Posterior vena cava (tissue), 2 donors: ENCODE measurements around the gene SFXN3. TPM values are rescaled to one million over a fixed set of nuclear protein-coding genes. Genes with fewer than 3 reads are reported as not detected.
A peak's percentile ranks its signal among the peaks of the same experiment; 100 is the strongest.

ENCODE experiments used
- DNase-seq: peaks from one replicate; pipeline ENCODE4 v3.0.0-alpha.2; 2020; ENCODE audit warnings: low spot score
- intact Hi-C, 2 donors: fragments of 100-400 bp; cut with DNase I; formaldehyde crosslinking; loops; one replicate each; pipeline versions ENCODE4 v1.14.1 to v1.14.2; 2022 to 2023
- total RNA-seq, 2 donors: library from RNA; stranded (reverse); fragmentation: NEBNext Ultra II Directional; extraction: Animal tissue kit (Norgen Biotek cat#: 25700); gene quantifications; one replicate each; pipeline ENCODE4 v1.2.1, GENCODE V29; 2021
- donor health status: DM: yes; HTN: yes; CAD: no.
- donor health status: DM: yes; HTN: yes; CAD: no.

The SFXN3 gene
- total RNA-seq, 2 donors from 2014 or later, result 72.7 to 79.5 TPM

- intact Hi-C loops, result no loop called here
- no peak for DNase-seq
These were observed 34.6 kb downstream of the SFXN3 start for GRCh38 chr10:101065481-101066145.

- DNase-seq, result peak; percentile 92
- intact Hi-C loops, result no loop called here
These were observed 35.3 kb downstream of the SFXN3 start for GRCh38 chr10:101066146-101066895.

GRCh38 chr10:101066896-101067355 lies 35.9 kb downstream of the SFXN3 start:
- intact Hi-C loops, result loop anchor here in 1 of 2 donors (1.0 kb wide), 1 partner anchor 26 kb away; no protein-coding TSS in a partner anchor
- no peak for DNase-seq

- intact Hi-C loops, result loop anchor here in 1 of 2 donors (1.0 kb wide), 1 partner anchor 26 kb away; no protein-coding TSS in a partner anchor
- DNase-seq, result no peak
These were observed 36.5 kb downstream of the SFXN3 start for GRCh38 chr10:101067356-101068083.

GRCh38 chr10:101069441-101069840 lies 38.4 kb downstream of the SFXN3 start:
- intact Hi-C loops, result no loop called here
- DNase-seq, result no peak

GRCh38 chr10:101070098-101070497 lies 39.1 kb downstream of the SFXN3 start:
- DNase-seq, result no peak
- intact Hi-C loops, result no loop called here

DNA sequence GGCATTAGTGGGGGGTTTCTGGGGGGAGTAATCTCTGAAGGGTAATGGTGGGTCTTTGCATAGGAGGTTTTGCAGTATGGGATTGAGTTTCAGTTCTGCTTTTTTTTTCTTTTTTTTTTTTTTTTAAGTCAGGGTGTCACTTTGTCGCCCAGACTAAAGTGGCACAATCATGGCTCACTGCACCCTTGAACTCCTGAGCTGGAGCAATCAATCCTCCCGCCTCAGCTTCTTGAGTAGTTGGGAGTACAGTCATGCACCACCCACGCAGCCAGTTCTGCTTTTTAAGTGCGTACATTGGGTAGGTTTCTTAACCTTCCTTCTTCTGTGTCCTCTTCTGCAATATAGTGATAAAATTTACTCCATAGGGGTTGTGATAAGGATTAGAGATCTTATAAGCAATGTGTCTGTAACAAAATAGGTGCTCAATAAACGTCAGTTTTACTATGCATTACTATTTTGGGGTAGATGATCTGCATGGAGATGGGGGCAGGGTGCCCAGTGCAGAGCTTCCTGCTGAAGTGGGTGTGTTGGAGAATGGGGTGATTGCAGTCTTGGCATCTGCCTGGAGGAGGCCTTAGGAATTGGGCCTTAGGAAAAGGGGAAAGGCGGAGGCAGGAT lies 40.3 kb downstream of the SFXN3 start:
- intact Hi-C loops, result no loop called here
- no peak for DNase-seq

- no peak for DNase-seq
- intact Hi-C loops, result no loop called here
These were observed 40.9 kb downstream of the SFXN3 start for GRCh38 chr10:101071885-101072433.

DNA sequence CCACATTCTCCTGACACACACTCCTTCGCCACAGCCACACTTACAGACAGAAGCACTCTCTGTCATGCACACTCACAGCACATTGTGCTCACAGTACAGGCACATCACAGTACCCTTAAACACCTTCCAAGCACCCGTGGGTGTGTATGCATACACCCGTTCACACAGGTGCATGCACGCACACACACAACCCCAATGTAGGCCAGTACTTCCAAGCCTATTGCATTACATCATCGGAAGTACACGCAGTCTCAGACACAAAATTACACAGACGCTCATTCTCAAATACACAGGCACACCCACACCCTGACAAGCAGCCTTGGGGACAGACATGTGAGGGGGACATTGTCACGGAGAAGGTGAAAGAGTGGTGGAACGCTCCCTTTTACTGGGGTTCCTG lies 41.9 kb downstream of the SFXN3 start:
- intact Hi-C loops, result no loop called here

GRCh38 chr10:101073631-101074030 lies 42.6 kb downstream of the SFXN3 start:
- DNase-seq, result no peak
- intact Hi-C loops, result no loop called here

More for the DNA sequence above, 41.9 kb downstream of the SFXN3 start:
- DNase-seq, result no peak

DNA sequence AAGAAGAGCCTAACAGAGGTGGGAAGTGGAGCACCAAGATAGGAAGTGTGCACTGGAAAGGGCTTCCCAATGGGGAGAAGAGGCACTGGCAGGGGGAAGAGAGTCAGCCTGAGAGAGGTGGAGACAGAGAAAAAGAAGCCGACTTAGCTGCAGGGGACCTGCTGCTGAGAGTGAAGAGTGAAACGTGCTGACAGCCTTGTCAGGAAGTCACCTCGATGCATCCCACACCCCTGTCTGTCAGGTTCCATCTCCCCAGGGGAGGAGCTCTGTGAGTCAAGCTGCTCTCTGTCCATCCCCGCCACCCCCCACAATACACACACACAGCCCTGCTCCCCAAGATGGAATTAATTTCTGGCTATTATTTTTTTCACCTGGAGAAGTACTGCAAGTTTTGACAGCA lies 44.7 kb downstream of the SFXN3 start:
- intact Hi-C loops, result no loop called here
- DNase-seq, result no peak

DNA sequence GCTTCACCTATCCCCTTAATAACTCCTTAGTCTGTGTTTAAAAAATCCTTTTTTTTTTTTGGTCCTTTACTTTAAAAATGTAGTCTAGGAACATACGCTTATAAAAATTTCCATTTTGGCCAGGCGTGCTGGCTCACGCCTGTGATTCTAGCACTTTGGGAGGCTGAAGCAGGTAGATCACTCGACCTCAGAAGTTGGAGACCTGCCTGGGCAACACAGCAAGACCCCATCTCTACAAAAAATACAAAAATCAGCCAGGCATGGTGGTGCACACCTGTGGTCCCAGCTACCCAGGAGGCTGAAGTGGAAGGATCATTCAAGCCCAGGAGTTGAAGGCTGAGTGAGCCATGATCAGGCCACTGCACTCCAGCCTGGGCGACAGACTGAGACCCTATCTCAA lies 45.6 kb downstream of the SFXN3 start:
- intact Hi-C loops, result no loop called here
- DNase-seq, result no peak

- DNase-seq, result no peak
- intact Hi-C loops, result no loop called here
These were observed 48.8 kb downstream of the SFXN3 start for GRCh38 chr10:101079874-101080273.

DNA sequence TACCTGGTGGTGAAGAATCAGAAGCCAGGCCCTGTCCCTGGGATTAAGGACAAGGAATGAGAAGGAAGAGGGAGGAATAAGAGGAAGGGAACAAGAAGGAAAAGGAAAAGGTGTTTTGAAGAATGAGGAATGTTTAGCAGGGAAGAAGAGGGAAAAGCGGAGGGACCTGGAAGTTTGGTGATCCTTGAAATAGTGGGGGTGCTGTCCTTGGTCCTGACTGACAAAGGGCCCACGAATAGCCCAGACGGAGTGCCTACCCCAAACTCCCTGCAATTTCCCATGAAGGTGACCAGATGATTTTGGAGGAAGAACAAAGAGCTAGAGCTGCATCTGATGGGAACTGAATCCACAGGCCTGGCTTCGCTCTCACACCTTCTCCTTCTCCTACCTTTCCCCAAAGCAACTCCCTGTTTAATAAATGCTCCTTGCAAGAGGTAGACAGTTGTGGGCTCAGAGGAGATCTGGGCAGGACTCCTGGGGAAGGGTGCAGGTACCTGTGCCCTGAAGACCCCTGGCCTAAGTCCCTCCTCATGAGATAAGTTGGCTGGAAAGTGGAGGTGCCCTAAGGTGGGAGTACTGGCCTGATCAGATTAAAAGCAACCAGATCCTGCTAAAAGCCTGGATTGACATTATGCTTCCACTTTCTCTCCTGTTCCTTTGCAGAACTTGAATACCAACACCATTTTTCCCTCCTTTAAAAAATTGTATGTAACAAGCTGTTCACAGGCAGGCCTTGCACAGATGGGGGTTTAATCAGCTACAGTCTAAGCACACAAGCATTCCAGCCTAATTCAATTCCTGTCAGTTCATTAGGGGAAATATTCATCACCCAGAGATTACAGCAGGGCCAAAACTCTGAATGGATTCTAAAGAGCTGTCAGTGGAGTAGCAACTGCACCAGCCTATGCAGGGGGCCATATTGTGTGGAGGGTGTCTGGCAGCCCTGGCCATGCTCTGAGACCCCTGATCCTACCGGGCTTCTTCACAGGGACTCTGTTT lies 50.2 kb downstream of the SFXN3 start:
- intact Hi-C loops, result no loop called here
- no peak for DNase-seq

DNA sequence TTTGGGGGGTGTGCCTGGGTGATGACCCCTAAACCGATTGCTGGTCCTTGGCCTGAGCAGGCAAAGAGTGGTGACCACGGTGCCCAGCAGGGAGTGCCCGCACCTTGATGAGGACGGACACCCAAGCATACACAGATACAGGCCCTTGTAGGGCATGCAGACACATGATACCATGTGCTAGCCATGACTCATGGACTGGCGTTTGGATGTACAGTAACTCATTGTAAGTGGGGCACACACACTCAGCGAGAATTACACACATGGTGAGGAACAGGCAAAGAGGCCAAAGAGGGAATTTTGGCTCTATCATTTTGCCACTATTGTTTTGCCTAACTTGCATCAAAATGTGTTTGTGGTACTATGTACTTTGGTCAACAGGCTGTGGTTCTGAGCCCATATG lies 54.8 kb downstream of the SFXN3 start:
- DNase-seq, result no peak

DNA sequence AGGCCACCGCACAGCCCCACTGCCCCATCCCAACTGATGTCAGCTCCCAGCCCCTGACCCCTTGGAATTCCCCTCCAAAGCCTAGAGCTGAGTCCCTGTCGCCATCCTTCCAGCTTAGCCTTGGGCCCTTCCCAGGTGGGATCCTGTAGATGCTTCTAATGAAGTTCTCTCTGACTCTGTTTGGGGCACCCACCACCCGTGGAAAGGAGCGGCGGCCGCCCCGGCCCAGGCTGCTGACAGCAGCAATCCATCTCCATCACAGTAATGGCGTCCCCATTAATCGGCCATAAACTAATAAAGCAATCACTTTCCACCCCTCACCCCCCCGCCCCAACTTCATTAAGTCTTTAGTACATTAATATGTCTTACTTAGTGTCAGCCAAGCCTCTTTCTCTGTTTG lies 56.3 kb downstream of the SFXN3 start:
- DNase-seq, result no peak
- intact Hi-C loops, result no loop called here

More for the DNA sequence above, 54.8 kb downstream of the SFXN3 start:
- intact Hi-C loops, result no loop called here

DNA sequence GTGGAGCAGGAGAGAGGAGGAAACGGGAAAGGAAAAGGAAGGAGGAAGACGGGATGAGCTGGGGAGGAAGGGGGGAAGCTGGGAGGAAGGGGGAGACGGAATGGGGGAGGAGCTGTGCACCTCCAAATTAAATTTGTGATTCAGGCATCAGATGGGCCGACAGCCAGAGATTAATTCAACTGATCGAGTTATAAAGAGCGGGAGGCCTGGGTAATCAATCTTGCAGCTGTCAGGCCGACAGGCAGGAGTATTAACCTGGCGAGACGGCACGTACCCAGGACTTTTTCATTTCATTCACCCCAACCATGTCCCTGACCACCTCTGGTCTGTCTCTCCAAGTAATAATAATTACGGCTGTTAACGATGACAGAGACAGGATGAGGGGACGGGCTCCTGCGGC lies 56.9 kb downstream of the SFXN3 start:
- intact Hi-C loops, result no loop called here
- no peak for DNase-seq
